Ammon's horn (tissue), 1 donor: ENCODE results near the gene SMTNL1.

ENCODE experiments used
- DNase-seq: peaks from one replicate; pipeline ENCODE4 v3.0.0-alpha.2; 2016; ENCODE audit warnings: low spot score

SMTNL1 gene

GRCh38 chr11:57536947-57537619 lies at the start of gene SMTNL1:
Gene SMTNL1, plus strand, starts transcription at chr11:57537595. Its CDS starts 5,048 bp downstream, at chr11:57542643.
- DNase-seq, result no peak

- no peak for DNase-seq
These were observed 49.3 kb upstream of the SMTNL1 start for GRCh38 chr11:57487920-57488659.

GRCh38 chr11:57490456-57491248 lies 46.7 kb upstream of the SMTNL1 start:
- no peak for DNase-seq

GRCh38 chr11:57491371-57492061 lies 45.9 kb upstream of the SMTNL1 start:
- DNase-seq, result no peak

GRCh38 chr11:57493507-57494503 lies 43.6 kb upstream of the SMTNL1 start:
- DNase-seq, result peak; percentile 70

- no peak for DNase-seq
These were observed 41.1 kb upstream of the SMTNL1 start for GRCh38 chr11:57496109-57496820.

GRCh38 chr11:57497303-57498247 lies 39.8 kb upstream of the SMTNL1 start:
- no peak for DNase-seq

GRCh38 chr11:57498540-57498939 lies 38.9 kb upstream of the SMTNL1 start:
- DNase-seq, result no peak

- peak; percentile 97 for DNase-seq
These were observed 37.9 kb upstream of the SMTNL1 start for GRCh38 chr11:57499413-57499982.

- no peak for DNase-seq
These were observed 37.4 kb upstream of the SMTNL1 start for GRCh38 chr11:57499983-57500461.

GRCh38 chr11:57500515-57500914 lies 36.9 kb upstream of the SMTNL1 start:
- no peak for DNase-seq

GRCh38 chr11:57500926-57501325 lies 36.5 kb upstream of the SMTNL1 start:
- DNase-seq, result no peak

- DNase-seq, result no peak
These were observed 35.4 kb upstream of the SMTNL1 start for GRCh38 chr11:57501953-57502352.

GRCh38 chr11:57502376-57502775 lies 35.0 kb upstream of the SMTNL1 start:
- DNase-seq, result no peak

- no peak for DNase-seq
These were observed 34.5 kb upstream of the SMTNL1 start for GRCh38 chr11:57502870-57503269.

- DNase-seq, result no peak
These were observed 32.9 kb upstream of the SMTNL1 start for GRCh38 chr11:57504511-57504910.

- DNase-seq, result no peak
These were observed 30.9 kb upstream of the SMTNL1 start for GRCh38 chr11:57506522-57506921.

- DNase-seq, result no peak
These were observed 28.8 kb upstream of the SMTNL1 start for GRCh38 chr11:57508341-57509170.
